Mesodermal cell (in vitro differentiated cells): ENCODE measurements around the gene DYNLT5.
"Not testable (repeated sequence)": the region's sequence is repeated elsewhere in the genome, so short reads cannot be mapped to it uniquely, and the experiment has no call there.

Experiments used
- H3K27ac ChIP-seq: 2 replicates; pipeline ENCODE4 v1.7.0; 2013; ENCODE audit warnings: mild to moderate bottlenecking, low read depth, low read length, moderate library complexity; ENCODE audit not compliant: severe bottlenecking
- H3K36me3 ChIP-seq: 2 replicates; pipeline ENCODE4 v1.7.1; 2013; ENCODE audit warnings: mild to moderate bottlenecking, low read length, moderate library complexity; ENCODE audit not compliant: control insufficient read depth, insufficient read depth
- H3K4me1 ChIP-seq: one replicate; pipeline ENCODE4 v1.7.1; 2013; ENCODE audit warnings: mild to moderate bottlenecking, low read length; ENCODE audit not compliant: insufficient read depth, control insufficient read depth, poor library complexity, severe bottlenecking
- H3K4me3 ChIP-seq: 2 replicates; pipeline ENCODE4 v1.7.0; 2013; ENCODE audit warnings: low read length, control low read depth, mild to moderate bottlenecking; ENCODE audit not compliant: insufficient read depth, poor library complexity, severe bottlenecking; ENCODE audit errors: extremely low read depth
- H3K9me3 ChIP-seq: 2 replicates; pipeline ENCODE4 v1.7.1; 2013; ENCODE audit warnings: mild to moderate bottlenecking, low read length, moderate library complexity; ENCODE audit not compliant: control insufficient read depth
- WGBS, 2 experiments: methylation state at CpG; one replicate each; pipeline ENCODE4 v1.1.5; 2013; ENCODE audit warnings: missing lambda C conversion rate in 2 of 2; ENCODE audit not compliant: insufficient coverage in 2 of 2; 5-methylcytosine and 5-hydroxymethylcytosine counted together

The DYNLT5 gene

GRCh38 chr1:66730462-66730861, 21.8 kb upstream of the DYNLT5 start:
- no peak overlapping the region for H3K4me3 ChIP-seq
- H3K36me3 ChIP-seq, result no peaks in the 10 kb centered on the region
- H3K9me3 ChIP-seq, result no peaks in the 10 kb centered on the region
- 67 to 90% methylated on average over 1 to 2 of the region's 2 CpGs for WGBS, 2 experiments
- H3K27ac ChIP-seq, result no peak overlapping the region
- no peaks in the 10 kb centered on the region for H3K4me1 ChIP-seq

- no peak overlapping the region for H3K27ac ChIP-seq
- H3K4me1 ChIP-seq, result no peaks in the 10 kb centered on the region
- H3K9me3 ChIP-seq, result no peaks in the 10 kb centered on the region
- no peaks in the 10 kb centered on the region for H3K36me3 ChIP-seq
- no peak overlapping the region for H3K4me3 ChIP-seq
- WGBS, 2 experiments, result 85 to 92% methylated on average over 2 to 3 of the region's 4 CpGs
Measured at GRCh38 chr1:66731170-66731865, 20.9 kb upstream of the DYNLT5 start.

GRCh38 chr1:66732407-66733166, 19.7 kb upstream of the DYNLT5 start:
- Histone ChIP-seq H3K27ac (no peak overlapping the region), H3K36me3 (no peaks in the 10 kb centered on the region), H3K9me3 (no peaks in the 10 kb centered on the region), H3K4me1 (no peaks in the 10 kb centered on the region), H3K4me3 (no peak overlapping the region)
- 40 to 67% methylated on average over 1 of the region's 1 CpG for WGBS, 2 experiments

- Histone ChIP-seq H3K4me3 (no peak overlapping the region), H3K4me1 (no peaks in the 10 kb centered on the region), H3K36me3 (no peaks in the 10 kb centered on the region), H3K9me3 (no peaks in the 10 kb centered on the region), H3K27ac (no peak overlapping the region)
- WGBS, 2 experiments, result 80% methylated on average over 2 of the region's 7 CpGs; no CpG with 5 or more reads in 1 of the 2 experiments
Measured at GRCh38 chr1:66733348-66734017, 18.8 kb upstream of the DYNLT5 start.

GRCh38 chr1:66734531-66734930, 17.7 kb upstream of the DYNLT5 start:
- not testable (repeated sequence) for H3K4me3 ChIP-seq, H3K36me3 ChIP-seq, H3K4me1 ChIP-seq, H3K9me3 ChIP-seq, H3K27ac ChIP-seq
- WGBS, 2 experiments, result 95 to 100% methylated on average over 1 to 3 of the region's 6 CpGs

GRCh38 chr1:66737836-66738235, 14.4 kb upstream of the DYNLT5 start:
- WGBS, 2 experiments, result no CpG with 5 or more reads among the region's 2 CpGs

GRCh38 chr1:66739401-66740157, 12.7 kb upstream of the DYNLT5 start:
- 77 to 90% methylated on average over 4 to 7 of the region's 9 CpGs for WGBS, 2 experiments

More at GRCh38 chr1:66737836-66738235, 14.4 kb upstream of the DYNLT5 start:
- H3K4me1 ChIP-seq, result peaks cover 5% of the 10 kb centered on the region
- no peaks in the 10 kb centered on the region for H3K9me3 ChIP-seq
- no peak overlapping the region for H3K4me3 ChIP-seq
- no peaks in the 10 kb centered on the region for H3K36me3 ChIP-seq
- no peak overlapping the region for H3K27ac ChIP-seq

GRCh38 chr1:66745451-66745850, 6.8 kb upstream of the DYNLT5 start:
- Histone ChIP-seq H3K36me3 (no peaks in the 10 kb centered on the region), H3K9me3 (no peaks in the 10 kb centered on the region), H3K4me1 (no peaks in the 10 kb centered on the region), H3K4me3 (no peak overlapping the region), H3K27ac (no peak overlapping the region)
- WGBS, 2 experiments, result no CpG with 5 or more reads among the region's 2 CpGs

More at GRCh38 chr1:66739401-66740157, 12.7 kb upstream of the DYNLT5 start:
- H3K4me3 ChIP-seq, result no peak overlapping the region
- H3K9me3 ChIP-seq, result no peaks in the 10 kb centered on the region
- H3K4me1 ChIP-seq, result peaks cover 5% of the 10 kb centered on the region
- peak overlapping the region; percentile 16 for H3K27ac ChIP-seq
- no peaks in the 10 kb centered on the region for H3K36me3 ChIP-seq

- Histone ChIP-seq H3K9me3 (no peaks in the 10 kb centered on the region), H3K27ac (no peak overlapping the region), H3K4me1 (peaks cover 4% of the 10 kb centered on the region), H3K36me3 (no peaks in the 10 kb centered on the region), H3K4me3 (no peak overlapping the region)
- WGBS, 2 experiments, result no CpG with 5 or more reads among the region's 1 CpG
Measured at GRCh38 chr1:66747501-66747900, 4.8 kb upstream of the DYNLT5 start.

- WGBS, 2 experiments, result 86 to 93% methylated on average over 1 to 2 of the region's 3 CpGs
- Histone ChIP-seq H3K27ac (no peak overlapping the region), H3K9me3 (no peaks in the 10 kb centered on the region), H3K4me1 (peaks cover 7% of the 10 kb centered on the region), H3K36me3 (no peaks in the 10 kb centered on the region), H3K4me3 (no peak overlapping the region)
Measured at GRCh38 chr1:66750577-66750976, 1.7 kb upstream of the DYNLT5 start.
